H1 (cell line): ENCODE data around the gene ITGAE. TPM values are rescaled to one million over a fixed set of nuclear protein-coding genes. Genes with fewer than 3 reads are reported as not detected.
"Not testable (repeated sequence)": the region's sequence is repeated elsewhere in the genome, so short reads cannot be mapped to it uniquely, and the experiment has no call there.

Experiments used
- CTCF ChIA-PET: fragments of 300-600 bp; sonication (Branson Sonifier 250); formaldehyde crosslinking; loops from one replicate; lab custom pipeline; 2021; ENCODE audit not compliant: partially characterized antibody; lab: Charles Lee
- POLR2A ChIA-PET: fragments of 300-600 bp; sonication (Branson Sonifier 250); formaldehyde crosslinking; loops from one replicate; lab custom pipeline; 2021; ENCODE audit warnings: inconsistent platforms; ENCODE audit not compliant: partially characterized antibody; lab: Charles Lee
- DNase-seq, 2 experiments: peaks; one replicate each; pipeline versions ENCODE4 v3.0.0 to v3.0.0-alpha.2; 2010 to 2022; ENCODE audit warnings: low spot score in 2 of 2, low read depth in 1 of 2, mixed read lengths in 1 of 2
- FAIRE-seq: peaks from 2 replicates; lab custom pipeline; 2011; peaks lifted over from hg19 to GRCh38; lab: Jason Lieb, UNC
- H2AFZ ChIP-seq: 2 replicates; pipeline ENCODE4 v1.8.1; 2012; ENCODE audit warnings: low read length, inconsistent platforms
- H2AK5ac ChIP-seq: 2 replicates; pipeline ENCODE4 v1.6.1; 2013; ENCODE audit warnings: low read depth, low read length
- H2BK120ac ChIP-seq: replicated peaks from 2 replicates; pipeline ENCODE3; 2013; ENCODE audit warnings: low read depth, low read length, inconsistent platforms
- H2BK12ac ChIP-seq: 2 replicates; pipeline ENCODE4 v1.6.1; 2013; ENCODE audit warnings: low read depth, low read length
- H2BK15ac ChIP-seq: 2 replicates; pipeline ENCODE4 v1.6.1; 2013; ENCODE audit warnings: low read length
- H2BK20ac ChIP-seq: 2 replicates; pipeline ENCODE4 v1.6.1; 2013; ENCODE audit warnings: low read length
- H2BK5ac ChIP-seq: 2 replicates; pipeline ENCODE4 v1.6.1; 2013; ENCODE audit warnings: low read depth, low read length
- H3K14ac ChIP-seq: 2 replicates; pipeline ENCODE4 v1.6.1; 2013; ENCODE audit warnings: inconsistent platforms; ENCODE audit not compliant: insufficient read length
- H3K18ac ChIP-seq: 2 replicates; pipeline ENCODE4 v1.6.1; 2013; ENCODE audit warnings: low read length; ENCODE audit errors: extremely low read depth
- H3K23ac ChIP-seq: 2 replicates; pipeline ENCODE4 v1.6.1; 2013; ENCODE audit warnings: inconsistent platforms; ENCODE audit not compliant: insufficient read length
- H3K23me2 ChIP-seq: 2 replicates; pipeline ENCODE4 v1.6.1; 2013; ENCODE audit warnings: low read depth, low read length
- H3K27ac ChIP-seq: 2 replicates; pipeline ENCODE4 v1.6.1; 2011; ENCODE audit warnings: low read depth, low read length, inconsistent platforms
- H3K27me3 ChIP-seq, 4 experiments: replicated peaks in 1 of 4; 1 replicate in 1 of 4; 2 replicates in 3 of 4; pipeline versions ENCODE4 v1.6.1 to v1.8.1; 2011 to 2013; ENCODE audit warnings: low read length in 3 of 4, mild to moderate bottlenecking in 3 of 4, inconsistent platforms in 2 of 4, mixed read lengths in 2 of 4, moderate library complexity in 1 of 4; ENCODE audit not compliant: control insufficient read depth in 3 of 4, insufficient read depth in 3 of 4; ENCODE audit errors: extremely low read depth in 1 of 4
- H3K36me3 ChIP-seq, 4 experiments: 2 replicates each; pipeline versions ENCODE4 v1.6.1 to v1.8.1; 2011 to 2013; ENCODE audit warnings: mild to moderate bottlenecking in 4 of 4, low read length in 3 of 4, moderate library complexity in 2 of 4, control low read depth in 1 of 4, inconsistent platforms in 1 of 4; ENCODE audit not compliant: insufficient read depth in 4 of 4, control insufficient read depth in 2 of 4
- H3K4ac ChIP-seq: replicated peaks from 2 replicates; pipeline ENCODE3; 2013; ENCODE audit warnings: low read length, low read depth, mixed read lengths, inconsistent platforms; ENCODE audit not compliant: insufficient read length
- H3K4me1 ChIP-seq, 4 experiments: replicated peaks in 1 of 4; 1 replicate in 1 of 4; 2 replicates in 3 of 4; pipeline versions ENCODE4 v1.6.1 to v1.8.1; 2011 to 2013; ENCODE audit warnings: low read length in 3 of 4, inconsistent platforms in 2 of 4, mixed read lengths in 1 of 4; ENCODE audit not compliant: insufficient read depth in 4 of 4, control insufficient read depth in 3 of 4
- H3K4me2 ChIP-seq, 2 experiments: 2 replicates each; pipeline versions ENCODE4 v1.6.1 to v1.8.1; 2011 to 2013; ENCODE audit warnings: low read depth in 2 of 2, low read length in 2 of 2, control low read depth in 1 of 2, inconsistent platforms in 1 of 2, mild to moderate bottlenecking in 1 of 2; ENCODE audit not compliant: insufficient read depth in 1 of 2
- H3K4me3 ChIP-seq, 4 experiments: fragments of 200-600, 300-600 bp in 1 of 4; sonication (generic), shearing (Covaris generic), sonication (Bioruptor Twin) in 1 of 4; 2 replicates each; pipeline versions ENCODE4 v1.5.1 to v1.8.1; 2011 to 2016; ENCODE audit warnings: low read length in 4 of 4, low read depth in 3 of 4, control low read depth in 2 of 4, inconsistent platforms in 2 of 4, mild to moderate bottlenecking in 2 of 4, mixed read lengths in 1 of 4, moderate library complexity in 1 of 4; ENCODE audit not compliant: insufficient read depth in 2 of 4; ENCODE audit errors: extremely low read depth in 1 of 4
- H3K56ac ChIP-seq: replicated peaks from 2 replicates; pipeline ENCODE3; 2013; ENCODE audit warnings: low read depth, mild to moderate bottlenecking, mixed read lengths, low read length, inconsistent platforms; ENCODE audit not compliant: insufficient read length
- H3K79me1 ChIP-seq: 2 replicates; pipeline ENCODE4 v1.6.1; 2013; ENCODE audit warnings: low read depth, low read length, control low read depth
- H3K79me2 ChIP-seq, 2 experiments: 2 replicates each; pipeline versions ENCODE4 v1.6.1 to v1.8.1; 2012 to 2013; ENCODE audit warnings: low read length in 2 of 2, mild to moderate bottlenecking in 2 of 2, inconsistent platforms in 1 of 2; ENCODE audit not compliant: insufficient read depth in 2 of 2, control insufficient read depth in 1 of 2
- H3K9ac ChIP-seq, 4 experiments: replicated peaks in 1 of 4; 1 replicate in 1 of 4; 2 replicates in 3 of 4; pipeline versions ENCODE4 v1.6.1 to v1.8.1; 2011 to 2013; ENCODE audit warnings: low read depth in 3 of 4, low read length in 3 of 4, control low read depth in 2 of 4, mild to moderate bottlenecking in 2 of 4, moderate library complexity in 2 of 4, inconsistent platforms in 1 of 4; ENCODE audit errors: extremely low read depth in 1 of 4
- H3K9me3 ChIP-seq, 2 experiments: 2 replicates each; pipeline versions ENCODE4 v1.6.1 to v1.8.1; 2012 to 2013; ENCODE audit warnings: mild to moderate bottlenecking in 2 of 2, moderate library complexity in 2 of 2, control low read depth in 1 of 2, inconsistent platforms in 1 of 2, low read depth in 1 of 2, low read length in 1 of 2, mixed read lengths in 1 of 2; ENCODE audit not compliant: insufficient read depth in 2 of 2
- H4K20me1 ChIP-seq, 2 experiments: replicated peaks in 1 of 2; 2 replicates each; pipeline versions ENCODE3 to v1.8.1; 2011 to 2013; ENCODE audit warnings: inconsistent platforms in 2 of 2, low read length in 2 of 2, mild to moderate bottlenecking in 1 of 2; ENCODE audit not compliant: insufficient read depth in 2 of 2, control insufficient read depth in 1 of 2
- H4K5ac ChIP-seq: 2 replicates; pipeline ENCODE4 v1.6.1; 2013; ENCODE audit warnings: low read length, low read depth, mixed read lengths, inconsistent platforms; ENCODE audit not compliant: insufficient read length
- H4K8ac ChIP-seq: 2 replicates; pipeline ENCODE4 v1.8.0; 2013; ENCODE audit warnings: mild to moderate bottlenecking, moderate library complexity, low read length, inconsistent platforms; ENCODE audit not compliant: insufficient read depth; ENCODE audit errors: extremely low read depth
- H4K91ac ChIP-seq: replicated peaks from 2 replicates; pipeline ENCODE3; 2013; ENCODE audit warnings: low read length, mixed read lengths, inconsistent platforms; ENCODE audit not compliant: insufficient read length
- WGBS, 2 experiments: shearing (Covaris generic) in 1 of 2; methylation state at CpG; one replicate each; pipeline versions ENCODE4 v1.1.6 to v1.1.7; 2013 to 2015; ENCODE audit warnings: low lambda C conversion rate in 2 of 2, mixed read lengths in 2 of 2, inconsistent platforms in 1 of 2, low coverage in 1 of 2, missing lambda C conversion rate in 1 of 2; ENCODE audit not compliant: insufficient replicate concordance in 2 of 2, insufficient coverage in 1 of 2, insufficient read length in 1 of 2; ENCODE audit errors: extremely low coverage in 1 of 2, missing lambda C conversion rate in 1 of 2; 5-methylcytosine and 5-hydroxymethylcytosine counted together
- polyA plus RNA-seq, 7 experiments: library from polyadenylated mRNA; depleted of rRNA in 3 of 7; stranded (reverse) in 5 of 7; unstranded in 2 of 7; fragments of >200 nt in 5 of 7; fragments of 200-250 nt in 2 of 7; gene quantifications; 1 replicate in 5 of 7; 2 replicates in 1 of 7; 4 replicates in 1 of 7; pipeline versions ENCODE4 v1.2.1 to v1.2.3, GENCODE V29; 2011 to 2013; ENCODE audit warnings: missing spikeins in 2 of 7, mixed read lengths in 2 of 7
- total RNA-seq: library from RNA; stranded (reverse); fragmentation: NEBNext Ultra II Directional; extraction: Animal tissue kit (Norgen Biotek cat#: 25700); gene quantifications from 2 replicates; pipeline ENCODE4 v1.2.1, GENCODE V29; 2021

ITGAE gene
- total and polyA plus RNA-seq, 2 of the 8 experiments (the other 6 are each of a cell fraction or from before 2014, with no cell fraction given) = 23.2 to 43.1 TPM

GRCh38 chr17:3844556-3844955 is 43.6 kb upstream of the ITGAE start:
- H2BK120ac ChIP-seq, H2BK15ac ChIP-seq, H2AFZ ChIP-seq, H3K27ac ChIP-seq, H4K20me1 ChIP-seq, H3K9me3 ChIP-seq, H2BK20ac ChIP-seq, H3K79me1 ChIP-seq, H3K4ac ChIP-seq, H4K8ac ChIP-seq, FAIRE-seq, H3K23me2 ChIP-seq, H3K56ac ChIP-seq, H3K27me3 ChIP-seq, H4K5ac ChIP-seq, H2BK5ac ChIP-seq, H2AK5ac ChIP-seq, H3K4me1 ChIP-seq, H3K23ac ChIP-seq, H2BK12ac ChIP-seq, DNase-seq, H3K9ac ChIP-seq, H3K18ac ChIP-seq, H3K14ac ChIP-seq, H4K91ac ChIP-seq: not testable (repeated sequence)
- ChIA-PET POLR2A (interaction anchor here (0.9 to 2.6 kb wide), 9 partner anchors 16 to 158 kb away, joined by 3 to 9 read pairs (median 4); partner anchors contain the start of gene HASPIN), CTCF (interaction anchor here (0.9 to 6.0 kb wide), 23 partner anchors 12 to 230 kb away, joined by 3 to 75 read pairs (median 7); partner anchors contain the start of genes CAMKK1, HASPIN and P2RX1)
- peaks cover 7 to 38% of the 10 kb centered on the region in 2 experiments; a peak in 3 of 4 replicates for H3K79me2 ChIP-seq
- 96% methylated on average over 19 of the region's 19 CpGs; no CpG with 5 or more reads in 1 of the 2 experiments for WGBS, 2 experiments
- peak overlapping the region in 1 of 4 experiments; percentile 95; a peak in 2 of 8 replicates for H3K4me3 ChIP-seq
- H3K4me2 ChIP-seq = peak overlapping the region; percentile 48 to 88; a peak in 3 of 4 replicates
- peaks cover 7 to 30% (median 23%) of the 10 kb centered on the region in 4 experiments; a peak in 7 of 8 replicates for H3K36me3 ChIP-seq
